Measurements from ENCODE around the gene EHBP1L1.

DNA sequence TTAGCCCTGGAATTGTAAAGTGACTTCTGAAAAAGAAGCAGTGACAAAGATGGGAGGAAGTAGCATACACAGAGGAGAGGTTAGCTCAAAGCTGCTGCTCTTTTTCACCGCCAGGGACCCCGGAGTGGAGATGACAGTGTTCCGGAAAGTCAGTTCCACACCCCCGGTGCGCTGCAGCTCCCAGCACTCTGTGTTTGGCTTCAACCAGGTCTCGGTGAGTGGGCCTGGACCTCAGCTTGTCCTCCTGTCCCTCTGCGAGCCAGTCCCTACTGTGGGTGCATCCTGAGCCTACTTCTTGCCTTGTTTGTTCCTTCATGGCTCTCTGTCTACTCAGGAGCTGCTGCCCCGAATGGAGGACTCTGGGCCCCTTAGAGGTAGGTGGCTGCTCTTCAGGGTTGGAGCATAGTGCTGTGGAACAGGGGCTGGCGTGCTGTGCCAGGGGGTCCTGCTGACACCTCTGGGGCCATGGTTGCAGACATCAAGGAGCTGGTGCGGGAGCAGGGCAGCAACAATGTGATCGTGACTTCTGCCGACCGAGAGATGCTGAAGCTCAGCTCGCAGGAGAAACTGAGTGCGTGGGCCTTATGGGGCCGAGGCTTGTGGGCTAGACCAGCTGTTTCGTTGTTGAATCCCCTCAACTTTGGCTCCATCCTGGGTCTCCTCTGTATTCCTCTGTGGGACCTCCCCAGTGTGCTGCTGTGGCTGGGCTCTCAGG is 41.4 kb downstream of the EHBP1L1 start:
- TF ChIP-seq SP2 (tag by site-specific recombination; IDR thresholded peaks at IDR 0.05) (no peak), ZBTB1 (tag by site-specific recombination; IDR thresholded peaks at IDR 0.05) (no peak), TSHZ1 (tag by site-specific recombination; IDR thresholded peaks at IDR 0.05; ENCODE audit: borderline replicate concordance) (no peak), ZNF2 (tag by site-specific recombination; IDR thresholded peaks at IDR 0.05) (no peak), CTCF (tag by site-specific recombination; IDR thresholded peaks at IDR 0.05) (no peak), ZNF561 (tag by site-specific recombination; IDR thresholded peaks at IDR 0.05; ENCODE audit: borderline replicate concordance) (no peak), KLF8 (tag by site-specific recombination; IDR thresholded peaks at IDR 0.05) (no peak), ZEB2 (tag by site-specific recombination; IDR thresholded peaks at IDR 0.05) (no peak), ZSCAN4 (tag by site-specific recombination; IDR thresholded peaks at IDR 0.05) (no peak)
- TF ChIP-seq, protein P1, sequence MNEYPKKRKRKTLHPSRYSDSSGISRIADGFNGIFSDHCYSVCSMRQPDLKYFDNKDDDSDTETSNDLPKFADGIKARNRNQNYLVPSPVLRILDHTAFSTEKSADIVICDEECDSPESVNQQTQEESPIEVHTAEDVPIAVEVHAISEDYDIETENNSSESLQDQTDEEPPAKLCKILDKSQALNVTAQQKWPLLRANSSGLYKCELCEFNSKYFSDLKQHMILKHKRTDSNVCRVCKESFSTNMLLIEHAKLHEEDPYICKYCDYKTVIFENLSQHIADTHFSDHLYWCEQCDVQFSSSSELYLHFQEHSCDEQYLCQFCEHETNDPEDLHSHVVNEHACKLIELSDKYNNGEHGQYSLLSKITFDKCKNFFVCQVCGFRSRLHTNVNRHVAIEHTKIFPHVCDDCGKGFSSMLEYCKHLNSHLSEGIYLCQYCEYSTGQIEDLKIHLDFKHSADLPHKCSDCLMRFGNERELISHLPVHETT (tag by site-specific recombination; IDR thresholded peaks at IDR 0.05) = no peak
